ENCODE data around the gene PRMT1.

PRMT1 gene

DNA sequence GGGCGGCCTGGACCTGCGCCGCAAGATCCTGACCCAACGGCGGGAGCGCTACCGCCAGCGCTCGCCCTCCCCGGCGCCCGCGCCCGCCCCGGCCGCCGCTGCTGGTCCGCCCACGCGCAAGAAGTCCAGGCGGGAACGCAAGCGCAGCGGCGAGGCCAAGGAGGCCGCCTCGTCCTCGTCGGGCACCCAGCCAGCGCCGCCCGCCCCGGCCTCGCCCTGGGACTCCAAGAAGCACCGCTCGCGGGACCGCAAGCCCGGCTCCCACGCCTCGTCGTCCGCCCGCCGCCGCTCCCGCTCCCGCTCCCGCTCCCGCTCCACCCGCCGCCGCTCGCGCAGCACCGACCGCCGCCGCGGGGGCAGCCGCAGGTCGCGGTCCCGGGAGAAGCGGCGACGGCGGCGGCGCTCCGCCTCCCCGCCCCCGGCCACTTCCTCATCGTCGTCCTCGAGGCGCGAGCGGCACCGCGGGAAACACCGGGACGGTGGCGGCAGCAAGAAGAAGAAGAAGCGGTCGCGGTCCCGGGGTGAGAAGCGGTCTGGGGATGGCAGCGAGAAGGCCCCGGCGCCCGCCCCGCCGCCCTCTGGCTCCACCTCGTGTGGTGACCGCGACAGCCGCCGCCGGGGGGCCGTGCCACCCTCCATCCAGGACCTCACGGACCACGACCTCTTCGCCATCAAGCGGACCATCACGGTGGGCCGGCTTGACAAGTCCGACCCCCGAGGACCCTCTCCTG, 25.1 kb upstream of the PRMT1 start:
- TF ChIP-seq CEBPB (IDR thresholded peaks at IDR 0.05) (no peak), EP300 (IDR thresholded peaks at IDR 0.05; ENCODE audit: borderline replicate concordance) (no peak), ZBTB7A (IDR thresholded peaks at IDR 0.05; ENCODE audit: low read depth) (no peak), TAF1 (IDR thresholded peaks at IDR 0.05; ENCODE audit: low read depth) (no peak), YY1 (IDR thresholded peaks at IDR 0.05; ENCODE audit: low read depth) (no peak), CREB1 (IDR thresholded peaks at IDR 0.05; ENCODE audit: low read depth) (no peak), FOXM1 (IDR thresholded peaks at IDR 0.05; ENCODE audit: borderline replicate concordance, low read depth) (no peak), TEAD4 (IDR thresholded peaks at IDR 0.05) (no peak), NFIC (IDR thresholded peaks at IDR 0.05) (no peak)
- TF ChIP-seq, protein P1, sequence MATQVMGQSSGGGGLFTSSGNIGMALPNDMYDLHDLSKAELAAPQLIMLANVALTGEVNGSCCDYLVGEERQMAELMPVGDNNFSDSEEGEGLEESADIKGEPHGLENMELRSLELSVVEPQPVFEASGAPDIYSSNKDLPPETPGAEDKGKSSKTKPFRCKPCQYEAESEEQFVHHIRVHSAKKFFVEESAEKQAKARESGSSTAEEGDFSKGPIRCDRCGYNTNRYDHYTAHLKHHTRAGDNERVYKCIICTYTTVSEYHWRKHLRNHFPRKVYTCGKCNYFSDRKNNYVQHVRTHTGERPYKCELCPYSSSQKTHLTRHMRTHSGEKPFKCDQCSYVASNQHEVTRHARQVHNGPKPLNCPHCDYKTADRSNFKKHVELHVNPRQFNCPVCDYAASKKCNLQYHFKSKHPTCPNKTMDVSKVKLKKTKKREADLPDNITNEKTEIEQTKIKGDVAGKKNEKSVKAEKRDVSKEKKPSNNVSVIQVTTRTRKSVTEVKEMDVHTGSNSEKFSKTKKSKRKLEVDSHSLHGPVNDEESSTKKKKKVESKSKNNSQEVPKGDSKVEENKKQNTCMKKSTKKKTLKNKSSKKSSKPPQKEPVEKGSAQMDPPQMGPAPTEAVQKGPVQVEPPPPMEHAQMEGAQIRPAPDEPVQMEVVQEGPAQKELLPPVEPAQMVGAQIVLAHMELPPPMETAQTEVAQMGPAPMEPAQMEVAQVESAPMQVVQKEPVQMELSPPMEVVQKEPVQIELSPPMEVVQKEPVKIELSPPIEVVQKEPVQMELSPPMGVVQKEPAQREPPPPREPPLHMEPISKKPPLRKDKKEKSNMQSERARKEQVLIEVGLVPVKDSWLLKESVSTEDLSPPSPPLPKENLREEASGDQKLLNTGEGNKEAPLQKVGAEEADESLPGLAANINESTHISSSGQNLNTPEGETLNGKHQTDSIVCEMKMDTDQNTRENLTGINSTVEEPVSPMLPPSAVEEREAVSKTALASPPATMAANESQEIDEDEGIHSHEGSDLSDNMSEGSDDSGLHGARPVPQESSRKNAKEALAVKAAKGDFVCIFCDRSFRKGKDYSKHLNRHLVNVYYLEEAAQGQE (IDR thresholded peaks at IDR 0.05; ENCODE audit: low read depth): no peak
- TF ChIP-seq, protein P2, sequence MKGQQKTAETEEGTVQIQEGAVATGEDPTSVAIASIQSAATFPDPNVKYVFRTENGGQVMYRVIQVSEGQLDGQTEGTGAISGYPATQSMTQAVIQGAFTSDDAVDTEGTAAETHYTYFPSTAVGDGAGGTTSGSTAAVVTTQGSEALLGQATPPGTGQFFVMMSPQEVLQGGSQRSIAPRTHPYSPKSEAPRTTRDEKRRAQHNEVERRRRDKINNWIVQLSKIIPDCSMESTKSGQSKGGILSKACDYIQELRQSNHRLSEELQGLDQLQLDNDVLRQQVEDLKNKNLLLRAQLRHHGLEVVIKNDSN (IDR thresholded peaks at IDR 0.05): no peak

DNA sequence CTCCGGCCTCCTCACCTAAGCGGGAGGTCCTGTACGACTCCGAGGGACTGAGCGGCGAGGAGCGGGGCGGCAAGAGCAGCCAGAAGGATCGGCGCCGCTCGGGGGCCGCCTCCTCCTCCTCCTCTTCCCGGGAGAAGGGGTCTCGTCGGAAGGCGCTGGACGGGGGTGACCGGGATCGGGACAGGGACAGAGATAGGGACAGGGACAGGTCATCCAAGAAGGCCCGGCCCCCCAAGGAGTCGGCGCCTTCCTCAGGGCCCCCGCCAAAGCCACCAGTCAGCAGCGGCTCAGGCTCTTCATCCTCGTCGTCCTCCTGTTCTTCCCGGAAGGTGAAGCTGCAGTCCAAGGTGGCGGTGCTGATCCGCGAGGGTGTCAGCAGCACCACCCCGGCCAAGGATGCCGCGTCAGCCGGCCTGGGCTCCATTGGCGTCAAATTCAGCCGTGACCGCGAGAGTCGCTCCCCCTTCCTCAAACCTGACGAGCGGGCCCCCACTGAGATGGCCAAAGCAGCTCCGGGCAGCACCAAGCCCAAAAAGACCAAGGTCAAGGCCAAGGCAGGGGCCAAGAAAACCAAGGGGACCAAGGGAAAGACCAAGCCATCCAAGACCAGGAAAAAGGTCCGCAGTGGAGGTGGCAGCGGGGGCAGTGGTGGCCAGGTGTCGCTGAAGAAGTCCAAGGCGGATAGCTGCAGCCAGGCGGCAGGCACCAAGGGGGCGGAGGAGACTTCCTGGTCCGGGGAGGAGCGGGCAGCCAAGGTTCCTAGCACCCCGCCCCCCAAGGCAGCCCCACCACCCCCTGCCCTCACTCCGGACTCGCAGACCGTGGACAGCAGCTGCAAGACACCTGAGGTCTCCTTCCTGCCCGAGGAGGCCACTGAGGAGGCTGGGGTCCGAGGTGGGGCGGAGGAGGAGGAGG, 24.3 kb upstream of the PRMT1 start:
- TF ChIP-seq, protein P3, sequence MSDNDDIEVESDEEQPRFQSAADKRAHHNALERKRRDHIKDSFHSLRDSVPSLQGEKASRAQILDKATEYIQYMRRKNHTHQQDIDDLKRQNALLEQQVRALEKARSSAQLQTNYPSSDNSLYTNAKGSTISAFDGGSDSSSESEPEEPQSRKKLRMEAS (IDR thresholded peaks at IDR 0.05): no peak
- no peak for TF ChIP-seq CEBPB (IDR thresholded peaks at IDR 0.05)
- TF ChIP-seq, protein P1 (IDR thresholded peaks at IDR 0.05; ENCODE audit: low read depth): no peak

DNA sequence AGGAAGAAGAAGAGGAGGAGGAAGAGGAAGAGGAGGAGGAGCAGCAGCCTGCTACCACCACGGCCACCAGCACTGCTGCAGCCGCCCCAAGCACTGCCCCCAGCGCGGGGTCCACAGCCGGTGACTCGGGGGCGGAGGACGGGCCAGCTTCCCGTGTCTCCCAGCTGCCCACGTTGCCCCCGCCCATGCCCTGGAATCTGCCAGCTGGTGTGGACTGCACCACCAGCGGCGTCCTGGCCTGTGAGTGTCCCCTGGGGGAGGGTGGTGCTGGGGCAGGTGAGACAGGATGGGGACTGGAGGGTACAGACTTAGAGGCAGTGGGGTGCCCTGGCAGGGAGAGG, 23.6 kb upstream of the PRMT1 start:
- TF ChIP-seq TCF12 (IDR thresholded peaks at IDR 0.05; ENCODE audit: low read depth) (no peak), EP300 (IDR thresholded peaks at IDR 0.05; ENCODE audit: borderline replicate concordance) (no peak), ZBTB7A (IDR thresholded peaks at IDR 0.05; ENCODE audit: low read depth) (no peak), EGR1 (IDR thresholded peaks at IDR 0.05) (no peak), TEAD4 (IDR thresholded peaks at IDR 0.05) (no peak), TAF1 (IDR thresholded peaks at IDR 0.05; ENCODE audit: low read depth) (no peak), RAD21 (IDR thresholded peaks at IDR 0.05; ENCODE audit: low read depth) (no peak), CREB1 (IDR thresholded peaks at IDR 0.05; ENCODE audit: low read depth) (no peak), FOXM1 (IDR thresholded peaks at IDR 0.05; ENCODE audit: borderline replicate concordance, low read depth) (no peak), YY1 (IDR thresholded peaks at IDR 0.05; ENCODE audit: low read depth) (no peak), CEBPB (IDR thresholded peaks at IDR 0.05) (no peak), NFIC (IDR thresholded peaks at IDR 0.05) (no peak)
- TF ChIP-seq, protein P1 (IDR thresholded peaks at IDR 0.05; ENCODE audit: low read depth): no peak
- TF ChIP-seq, protein P3 (IDR thresholded peaks at IDR 0.05): no peak
- TF ChIP-seq, protein P2 (IDR thresholded peaks at IDR 0.05): no peak

DNA sequence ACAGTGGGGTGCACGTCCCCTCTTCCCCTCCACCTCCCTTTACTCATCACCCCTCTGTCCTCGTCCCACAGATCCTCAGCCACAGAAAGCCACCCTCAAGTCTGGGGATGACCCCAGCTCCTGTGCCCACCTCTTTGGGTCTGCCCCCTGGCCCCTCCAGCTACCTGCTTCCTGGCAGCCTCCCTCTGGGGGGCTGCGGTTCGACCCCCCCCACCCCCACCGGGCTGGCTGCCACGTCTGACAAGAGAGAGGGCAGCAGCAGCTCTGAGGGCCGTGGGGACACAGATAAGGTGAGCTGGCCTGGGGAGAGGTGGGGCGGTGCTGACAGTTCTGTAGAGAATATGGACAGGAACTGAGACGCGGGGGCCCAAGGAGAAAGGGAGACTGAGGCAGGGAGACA, 22.5 kb upstream of the PRMT1 start:
- no peak for TF ChIP-seq CREB1 (IDR thresholded peaks at IDR 0.05; ENCODE audit: low read depth)
- no peak for TF ChIP-seq NFIC (IDR thresholded peaks at IDR 0.05)
- no peak for TF ChIP-seq TCF12 (IDR thresholded peaks at IDR 0.05; ENCODE audit: low read depth)
- no peak for TF ChIP-seq FOXM1 (IDR thresholded peaks at IDR 0.05; ENCODE audit: borderline replicate concordance, low read depth)
- TF ChIP-seq, protein P2 (IDR thresholded peaks at IDR 0.05): no peak
- TF ChIP-seq, protein P3 (IDR thresholded peaks at IDR 0.05): no peak
